Activated T-helper 9 cell treated with anti-CD3 and anti-CD28 coated beads, Interleukin-2, amount 50 U/mL, for 16 hours (primary cell): ENCODE results near the gene ALDH8A1.

Source experiments
- DNase-seq: peaks from one replicate; pipeline ENCODE4 v3.0.0-alpha.2; 2020; ENCODE audit warnings: low read depth

ALDH8A1 gene

GRCh38 chr6:134949927-134950326 is at the start of gene ALDH8A1:
TSS of gene ALDH8A1 (minus strand) at chr6:134950101. CDS start at chr6:134950053, 48 bp downstream.
- no peak for DNase-seq

GRCh38 chr6:134999107-134999506 is 49.2 kb upstream of the ALDH8A1 start:
- DNase-seq = no peak

- no peak for DNase-seq
Measured at GRCh38 chr6:134997133-134997995, 47.5 kb upstream of the ALDH8A1 start.

GRCh38 chr6:134995536-134995935 is 45.6 kb upstream of the ALDH8A1 start:
- DNase-seq = no peak

- DNase-seq = no peak
Measured at GRCh38 chr6:134994431-134994830, 44.5 kb upstream of the ALDH8A1 start.

- DNase-seq = no peak
Measured at GRCh38 chr6:134992155-134992554, 42.3 kb upstream of the ALDH8A1 start.

- DNase-seq = no peak
Measured at GRCh38 chr6:134990262-134990661, 40.4 kb upstream of the ALDH8A1 start.

- no peak for DNase-seq
Measured at GRCh38 chr6:134984821-134985220, 34.9 kb upstream of the ALDH8A1 start.

GRCh38 chr6:134983823-134984222 is 33.9 kb upstream of the ALDH8A1 start:
- no peak for DNase-seq

- no peak for DNase-seq
Measured at GRCh38 chr6:134982161-134982560, 32.3 kb upstream of the ALDH8A1 start.

GRCh38 chr6:134980846-134981245 is 30.9 kb upstream of the ALDH8A1 start:
- DNase-seq = no peak

GRCh38 chr6:134979142-134979541 is 29.2 kb upstream of the ALDH8A1 start:
- DNase-seq = peak; percentile 33

GRCh38 chr6:134974370-134974769 is 24.5 kb upstream of the ALDH8A1 start:
- no peak for DNase-seq

GRCh38 chr6:134967711-134968110 is 17.8 kb upstream of the ALDH8A1 start:
- no peak for DNase-seq

GRCh38 chr6:134964451-134965203 is 14.7 kb upstream of the ALDH8A1 start:
- DNase-seq = no peak

- no peak for DNase-seq
Measured at GRCh38 chr6:134962421-134962820, 12.5 kb upstream of the ALDH8A1 start.

- DNase-seq = no peak
Measured at GRCh38 chr6:134961366-134961765, 11.5 kb upstream of the ALDH8A1 start.

- no peak for DNase-seq
Measured at GRCh38 chr6:134959603-134960002, 9.7 kb upstream of the ALDH8A1 start.

- no peak for DNase-seq
Measured at GRCh38 chr6:134956676-134957075, 6.8 kb upstream of the ALDH8A1 start.

- no peak for DNase-seq
Measured at GRCh38 chr6:134956032-134956431, 6.1 kb upstream of the ALDH8A1 start.

GRCh38 chr6:134954272-134955000 is 4.5 kb upstream of the ALDH8A1 start:
- no peak for DNase-seq

GRCh38 chr6:134951494-134952263 is 1.8 kb upstream of the ALDH8A1 start:
- no peak for DNase-seq
